Gastroesophageal sphincter (tissue), 4 donors: ENCODE measurements around the gene INO80E. TPM values are rescaled to one million over a fixed set of nuclear protein-coding genes. Genes with fewer than 3 reads are reported as not detected.
A peak's percentile ranks its signal among the peaks of the same experiment; 100 is the strongest.
"Not testable (repeated sequence)": the region's sequence is repeated elsewhere in the genome, so short reads cannot be mapped to it uniquely, and the experiment has no call there.

Experiments
- ATAC-seq: fragments of 150-250 bp; one replicate; pipeline ENCODE4 v1.9.1; 2016; ENCODE audit warnings: mild to moderate bottlenecking, moderate library complexity
- H3K27ac ChIP-seq, 4 donors: fragments of 200-600 bp; sonication (generic) in 3 of 4; 1 replicate in 3 of 4; 2 replicates in 1 of 4; pipeline ENCODE4 v1.5.1; 2016 to 2019
- H3K27me3 ChIP-seq: fragments of 200-600 bp; sonication (generic); one replicate; pipeline ENCODE4 v1.5.1; 2019
- H3K36me3 ChIP-seq, 2 donors: fragments of 200-600 bp; sonication (generic); one replicate each; pipeline ENCODE4 v1.5.1; 2019; ENCODE audit warnings: control low read depth in 1 of 2
- H3K4me1 ChIP-seq, 3 donors: fragments of 200-600 bp; sonication (generic); 1 replicate in 2 of 3; 2 replicates in 1 of 3; pipeline ENCODE4 v1.5.1; 2016 to 2019; ENCODE audit warnings: control low read depth in 2 of 3
- H3K4me3 ChIP-seq, 2 donors: fragments of 200-600 bp; sonication (generic); one replicate each; pipeline ENCODE4 v1.5.1; 2019; ENCODE audit warnings: mild to moderate bottlenecking in 1 of 2, moderate library complexity in 1 of 2
- H3K9me3 ChIP-seq, 3 donors: fragments of 200-600 bp; sonication (generic); one replicate each; pipeline ENCODE4 v1.5.1; 2017 to 2019; ENCODE audit warnings: control low read depth in 2 of 3
- CTCF ChIP-seq, 4 experiments: fragments of 200-600 bp in 2 of 4; fragments of 450-650 bp in 2 of 4; sonication (generic) in 1 of 4; IDR thresholded peaks; one replicate each; pipeline ENCODE4 v1.5.1; 2017 to 2019; ENCODE audit warnings: antibody characterized with exemption in 4 of 4, mild to moderate bottlenecking in 2 of 4, moderate library complexity in 2 of 4
- EP300 ChIP-seq: sonication (generic); formaldehyde crosslinking; IDR thresholded peaks from one replicate; pipeline ENCODE4 v1.6.1; 2017; ENCODE audit warnings: antibody characterized with exemption, mild to moderate bottlenecking
- POLR2A ChIP-seq, 2 donors: fragments of 450-650 bp; IDR thresholded peaks; one replicate each; pipeline ENCODE4 v1.6.1; 2017; ENCODE audit warnings: antibody characterized with exemption in 2 of 2, mild to moderate bottlenecking in 2 of 2, moderate library complexity in 1 of 2
- POLR2AphosphoS5 ChIP-seq: sonication (generic); formaldehyde crosslinking; IDR thresholded peaks from one replicate; pipeline ENCODE4 v1.6.1; 2017; ENCODE audit warnings: antibody characterized with exemption
- WGBS, 2 donors: methylation state at CpG; one replicate each; pipeline ENCODE4 v1.1.5; 2018; ENCODE audit warnings: low coverage in 1 of 2; 5-methylcytosine and 5-hydroxymethylcytosine counted together
- total RNA-seq, 4 donors: library from RNA; depleted of rRNA; stranded (reverse); fragments of >200 nt; gene quantifications; one replicate each; pipeline ENCODE4 v1.1.0, GENCODE V29; 2016

Gene INO80E
- total RNA-seq, 4 donors from 2014 or later, result 40.9 to 82.2 (median 74.4) TPM

GRCh38 chr16:30032083-30032819 lies 36.2 kb downstream of the INO80E start:
- peaks cover 98% of the 10 kb centered on the region for H3K27me3 ChIP-seq
- ATAC-seq, result no peak
- H3K4me1 ChIP-seq, result peaks cover 0 to 17% (median 6%) of the 10 kb centered on the region in 3 donors
- TF ChIP-seq CTCF (IDR thresholded peaks at IDR 0.05) (peak in 3 of 4 experiments; percentile 50 to 66 (median 53)), POLR2A (IDR thresholded peaks at IDR 0.05) (no peak)
- no peak overlapping the region for H3K4me3 ChIP-seq
- WGBS, 2 donors, result 9% methylated on average over 11 of the region's 12 CpGs; no CpG with 5 or more reads in 1 of the 2 donors
- no peaks in the 10 kb centered on the region for H3K36me3 ChIP-seq
- no peak overlapping the region for H3K27ac ChIP-seq
- H3K9me3 ChIP-seq, result no peaks in the 10 kb centered on the region

- H3K36me3 ChIP-seq, result no peaks in the 10 kb centered on the region
- peaks cover 0 to 17% (median 6%) of the 10 kb centered on the region in 3 donors for H3K4me1 ChIP-seq
- TF ChIP-seq POLR2A (IDR thresholded peaks at IDR 0.05), result no peak
- H3K27ac ChIP-seq, result no peak overlapping the region
- peaks cover 87% of the 10 kb centered on the region for H3K27me3 ChIP-seq
- no peak for ATAC-seq
- H3K4me3 ChIP-seq, result no peak overlapping the region
- WGBS, 2 donors, result 67 to 73% methylated on average over 5 to 7 of the region's 7 CpGs
- H3K9me3 ChIP-seq, result no peaks in the 10 kb centered on the region
These were observed 37.2 kb downstream of the INO80E start for GRCh38 chr16:30033270-30033669.

GRCh38 chr16:30040221-30040620 lies 44.2 kb downstream of the INO80E start:
- no peak for ATAC-seq
- TF ChIP-seq CTCF (IDR thresholded peaks at IDR 0.05) (no peak), EP300 (no peak), POLR2A (IDR thresholded peaks at IDR 0.05) (no peak), POLR2AphosphoS5 (no peak)
- Histone ChIP-seq H3K27me3 (peaks cover 59% of the 10 kb centered on the region), H3K27ac (no peak overlapping the region), H3K9me3 (no peaks in the 10 kb centered on the region), H3K4me3 (no peak overlapping the region), H3K4me1 (no peaks in the 10 kb centered on the region), H3K36me3 (no peaks in the 10 kb centered on the region)
- 46 to 62% methylated on average over 5 of the region's 5 CpGs for WGBS, 2 donors

GRCh38 chr16:30040690-30041089 lies 44.6 kb downstream of the INO80E start:
- WGBS, 2 donors, result 83 to 90% methylated on average over 1 to 5 of the region's 5 CpGs
- peaks cover 54% of the 10 kb centered on the region for H3K27me3 ChIP-seq
- not testable (repeated sequence) for H3K27ac ChIP-seq, H3K4me3 ChIP-seq, ATAC-seq, H3K9me3 ChIP-seq, H3K4me1 ChIP-seq, H3K36me3 ChIP-seq

GRCh38 chr16:30041841-30042240 lies 45.8 kb downstream of the INO80E start:
- 9 to 17% methylated on average over 5 of the region's 5 CpGs for WGBS, 2 donors
- no peak for TF ChIP-seq EP300
- peak in 3 of 4 experiments; percentile 24 to 53 (median 34) for TF ChIP-seq CTCF (IDR thresholded peaks at IDR 0.05)
- TF ChIP-seq POLR2A (IDR thresholded peaks at IDR 0.05), result no peak
- no peak for TF ChIP-seq POLR2AphosphoS5
- H3K4me3 ChIP-seq, result no peak overlapping the region
- H3K9me3 ChIP-seq, result no peaks in the 10 kb centered on the region
- H3K27me3 ChIP-seq, result peaks cover 48% of the 10 kb centered on the region
- H3K4me1 ChIP-seq, result no peaks in the 10 kb centered on the region
- H3K36me3 ChIP-seq, result no peaks in the 10 kb centered on the region
- H3K27ac ChIP-seq, result no peak overlapping the region
- ATAC-seq, result no peak

- H3K27ac ChIP-seq, result no peak overlapping the region
- H3K4me3 ChIP-seq, result no peak overlapping the region
- peaks cover 30% of the 10 kb centered on the region for H3K27me3 ChIP-seq
- H3K4me1 ChIP-seq, result no peaks in the 10 kb centered on the region
- TF ChIP-seq POLR2AphosphoS5, result no peak
- ATAC-seq, result no peak
- H3K9me3 ChIP-seq, result no peaks in the 10 kb centered on the region
- WGBS, 2 donors, result 51 to 69% methylated on average over 3 to 8 of the region's 8 CpGs
- no peaks in the 10 kb centered on the region for H3K36me3 ChIP-seq
These were observed 50.1 kb downstream of the INO80E start for GRCh38 chr16:30046178-30046577.
